Tibial nerve (tissue), 4 donors: ENCODE data around the gene TNS3.

Source experiments
- EP300 ChIP-seq, 2 donors: sonication (generic); formaldehyde crosslinking; IDR thresholded peaks; one replicate each; pipeline ENCODE4 v1.6.1; 2017; ENCODE audit warnings: antibody characterized with exemption in 2 of 2, mild to moderate bottlenecking in 1 of 2
- POLR2A ChIP-seq, 2 donors: fragments of 450-650 bp; IDR thresholded peaks; one replicate each; pipeline ENCODE4 v1.6.1; 2017; ENCODE audit warnings: antibody characterized with exemption in 2 of 2, mild to moderate bottlenecking in 2 of 2, moderate library complexity in 2 of 2
- TF ChIP-seq, protein P1 (sequence below), 5 experiments: fragments of 200-600 bp in 3 of 5; fragments of 450-650 bp in 2 of 5; sonication (generic) in 3 of 5; IDR thresholded peaks; one replicate each; pipeline ENCODE4 v1.5.1; 2016 to 2019; ENCODE audit warnings: antibody characterized with exemption in 5 of 5, mild to moderate bottlenecking in 3 of 5, moderate library complexity in 2 of 5

DNA sequence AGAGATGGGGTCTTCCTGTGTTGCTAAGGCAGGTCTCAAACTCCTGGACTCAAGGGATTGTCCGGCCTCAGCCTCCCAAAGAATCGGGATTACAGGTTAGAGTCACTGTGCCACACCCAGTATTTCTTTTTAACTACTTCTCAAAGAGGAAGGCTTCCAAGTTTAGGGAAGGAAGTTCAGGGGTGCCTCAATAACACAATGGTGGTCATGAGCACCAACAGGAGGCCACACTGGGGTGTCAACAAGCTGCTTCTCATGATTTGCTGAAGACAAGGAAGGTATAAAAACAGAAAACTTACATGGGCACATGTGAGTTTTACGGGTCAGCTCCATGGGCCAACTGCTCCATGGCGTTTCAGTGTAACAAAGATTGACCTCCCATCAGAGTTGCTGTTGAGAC, 160.5 kb downstream of the TNS3 start:
- TF ChIP-seq POLR2A (IDR thresholded peaks at IDR 0.05) (no peak), EP300 (IDR thresholded peaks at IDR 0.05) (no peak)
- TF ChIP-seq, protein P1, sequence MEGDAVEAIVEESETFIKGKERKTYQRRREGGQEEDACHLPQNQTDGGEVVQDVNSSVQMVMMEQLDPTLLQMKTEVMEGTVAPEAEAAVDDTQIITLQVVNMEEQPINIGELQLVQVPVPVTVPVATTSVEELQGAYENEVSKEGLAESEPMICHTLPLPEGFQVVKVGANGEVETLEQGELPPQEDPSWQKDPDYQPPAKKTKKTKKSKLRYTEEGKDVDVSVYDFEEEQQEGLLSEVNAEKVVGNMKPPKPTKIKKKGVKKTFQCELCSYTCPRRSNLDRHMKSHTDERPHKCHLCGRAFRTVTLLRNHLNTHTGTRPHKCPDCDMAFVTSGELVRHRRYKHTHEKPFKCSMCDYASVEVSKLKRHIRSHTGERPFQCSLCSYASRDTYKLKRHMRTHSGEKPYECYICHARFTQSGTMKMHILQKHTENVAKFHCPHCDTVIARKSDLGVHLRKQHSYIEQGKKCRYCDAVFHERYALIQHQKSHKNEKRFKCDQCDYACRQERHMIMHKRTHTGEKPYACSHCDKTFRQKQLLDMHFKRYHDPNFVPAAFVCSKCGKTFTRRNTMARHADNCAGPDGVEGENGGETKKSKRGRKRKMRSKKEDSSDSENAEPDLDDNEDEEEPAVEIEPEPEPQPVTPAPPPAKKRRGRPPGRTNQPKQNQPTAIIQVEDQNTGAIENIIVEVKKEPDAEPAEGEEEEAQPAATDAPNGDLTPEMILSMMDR (IDR thresholded peaks at IDR 0.05) = no peak
